GM10266 (cell line): ENCODE measurements around the gene WNT3A.

Experiments used
- DNase-seq: peaks from one replicate; pipeline ENCODE4 v3.0.0; 2012; ENCODE audit errors: extremely low spot score
- TF ChIP-seq, protein P1 (sequence below): IDR thresholded peaks from 2 replicates; pipeline ENCODE4 v1.5.1; 2012; ENCODE audit warnings: mild to moderate bottlenecking, low read depth; ENCODE audit not compliant: control insufficient read depth, insufficient read depth; ENCODE audit errors: missing control alignments

The WNT3A gene

DNA sequence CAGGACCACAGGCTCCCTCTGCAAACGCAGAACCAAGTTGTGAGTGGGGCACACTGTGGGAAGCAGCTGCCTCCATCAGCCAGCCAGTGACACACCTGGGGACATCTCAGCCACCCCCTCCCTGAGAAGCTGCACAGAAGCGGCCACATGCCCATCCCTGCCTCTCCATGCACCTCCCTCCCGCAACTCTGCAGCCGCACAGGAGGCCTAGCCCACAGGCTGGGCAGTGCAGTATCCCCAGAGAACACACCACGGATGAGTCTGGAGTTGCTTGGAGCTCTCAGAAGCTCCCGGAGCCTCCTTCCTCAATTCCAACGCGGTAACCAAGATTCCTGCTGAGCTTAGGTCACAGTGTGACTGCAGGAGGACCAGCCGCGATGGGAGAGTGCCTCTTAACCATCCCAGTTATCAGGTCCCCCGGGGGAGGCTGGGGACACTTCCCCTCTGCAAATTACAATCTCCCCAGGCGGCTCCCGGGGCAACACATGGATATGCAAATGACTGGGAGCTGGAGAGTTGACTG, 1.2 kb upstream of the WNT3A start:
- TF ChIP-seq, protein P1, sequence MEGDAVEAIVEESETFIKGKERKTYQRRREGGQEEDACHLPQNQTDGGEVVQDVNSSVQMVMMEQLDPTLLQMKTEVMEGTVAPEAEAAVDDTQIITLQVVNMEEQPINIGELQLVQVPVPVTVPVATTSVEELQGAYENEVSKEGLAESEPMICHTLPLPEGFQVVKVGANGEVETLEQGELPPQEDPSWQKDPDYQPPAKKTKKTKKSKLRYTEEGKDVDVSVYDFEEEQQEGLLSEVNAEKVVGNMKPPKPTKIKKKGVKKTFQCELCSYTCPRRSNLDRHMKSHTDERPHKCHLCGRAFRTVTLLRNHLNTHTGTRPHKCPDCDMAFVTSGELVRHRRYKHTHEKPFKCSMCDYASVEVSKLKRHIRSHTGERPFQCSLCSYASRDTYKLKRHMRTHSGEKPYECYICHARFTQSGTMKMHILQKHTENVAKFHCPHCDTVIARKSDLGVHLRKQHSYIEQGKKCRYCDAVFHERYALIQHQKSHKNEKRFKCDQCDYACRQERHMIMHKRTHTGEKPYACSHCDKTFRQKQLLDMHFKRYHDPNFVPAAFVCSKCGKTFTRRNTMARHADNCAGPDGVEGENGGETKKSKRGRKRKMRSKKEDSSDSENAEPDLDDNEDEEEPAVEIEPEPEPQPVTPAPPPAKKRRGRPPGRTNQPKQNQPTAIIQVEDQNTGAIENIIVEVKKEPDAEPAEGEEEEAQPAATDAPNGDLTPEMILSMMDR, result no peak
- no peak for DNase-seq

DNA sequence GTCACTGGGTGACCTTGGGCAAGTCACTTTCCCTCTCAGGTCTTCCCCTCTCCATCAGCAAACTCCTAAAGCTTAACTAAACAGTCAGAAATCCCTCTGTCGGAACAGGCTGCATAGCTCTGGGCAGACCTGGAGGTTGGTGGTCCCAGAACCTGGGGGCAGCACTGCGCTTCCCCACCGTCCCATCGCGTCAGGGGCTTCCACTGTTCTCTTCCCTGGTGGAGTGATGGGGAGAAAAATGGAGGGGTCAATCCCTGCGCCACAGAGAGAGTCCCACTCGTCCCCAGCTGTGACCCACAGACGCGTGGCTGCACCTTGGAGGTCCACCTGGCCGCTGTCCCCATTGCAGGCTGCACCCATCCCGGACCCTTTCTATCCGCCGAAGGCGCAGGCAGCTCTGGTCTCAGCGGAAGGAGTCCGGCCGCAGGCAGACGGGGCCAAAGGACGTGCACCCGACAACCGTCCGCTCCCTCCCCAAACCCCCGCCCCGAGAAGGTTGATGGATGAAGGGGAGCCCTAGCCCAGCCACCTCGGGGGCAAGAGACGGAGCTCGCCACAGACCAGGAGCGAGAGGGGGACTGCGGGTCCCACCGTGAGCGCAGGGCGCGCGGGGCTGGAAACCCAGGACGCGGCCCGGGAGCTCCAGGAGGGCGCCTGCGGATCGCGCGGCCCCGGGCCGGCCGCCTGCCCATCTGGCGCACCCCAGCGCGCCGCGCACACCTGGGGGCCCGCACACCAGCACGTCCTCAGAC, 588 bp upstream of the WNT3A start:
- TF ChIP-seq, protein P1, result no peak
- no peak for DNase-seq

DNA sequence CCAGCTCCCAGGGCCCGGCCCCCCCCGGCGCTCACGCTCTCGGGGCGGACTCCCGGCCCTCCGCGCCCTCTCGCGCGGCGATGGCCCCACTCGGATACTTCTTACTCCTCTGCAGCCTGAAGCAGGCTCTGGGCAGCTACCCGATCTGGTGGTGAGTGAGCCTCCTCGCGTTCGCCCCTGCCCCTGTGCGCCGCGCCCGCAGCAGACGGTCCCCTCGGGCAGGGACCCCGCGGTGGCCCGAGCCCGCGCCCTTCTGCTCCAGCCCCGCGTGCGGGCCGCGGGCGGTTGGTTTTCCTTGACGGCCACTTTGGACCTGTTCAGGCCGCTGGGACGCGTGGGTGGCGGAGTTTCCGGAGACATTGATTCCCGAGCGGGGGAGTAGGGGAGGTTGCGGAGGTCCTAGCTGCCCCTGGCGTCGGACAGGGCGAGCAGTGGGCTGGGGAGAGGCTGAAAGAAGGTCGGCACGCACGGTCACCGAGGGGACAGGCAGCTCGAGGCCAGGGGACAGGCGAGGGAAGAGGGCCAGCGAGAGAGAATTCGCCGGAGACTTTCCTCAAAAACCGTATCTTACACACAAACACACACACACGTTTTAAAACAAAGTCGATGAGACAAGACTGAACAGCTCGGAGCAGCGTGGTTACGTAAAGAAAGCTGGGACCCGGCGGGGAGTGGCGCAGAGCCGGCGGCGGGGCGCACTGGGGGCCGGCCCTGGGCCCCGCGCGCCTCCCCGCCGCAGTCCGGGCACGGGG, 427 bp downstream of the WNT3A start:
- no peak for DNase-seq
- TF ChIP-seq, protein P1, result no peak

DNA sequence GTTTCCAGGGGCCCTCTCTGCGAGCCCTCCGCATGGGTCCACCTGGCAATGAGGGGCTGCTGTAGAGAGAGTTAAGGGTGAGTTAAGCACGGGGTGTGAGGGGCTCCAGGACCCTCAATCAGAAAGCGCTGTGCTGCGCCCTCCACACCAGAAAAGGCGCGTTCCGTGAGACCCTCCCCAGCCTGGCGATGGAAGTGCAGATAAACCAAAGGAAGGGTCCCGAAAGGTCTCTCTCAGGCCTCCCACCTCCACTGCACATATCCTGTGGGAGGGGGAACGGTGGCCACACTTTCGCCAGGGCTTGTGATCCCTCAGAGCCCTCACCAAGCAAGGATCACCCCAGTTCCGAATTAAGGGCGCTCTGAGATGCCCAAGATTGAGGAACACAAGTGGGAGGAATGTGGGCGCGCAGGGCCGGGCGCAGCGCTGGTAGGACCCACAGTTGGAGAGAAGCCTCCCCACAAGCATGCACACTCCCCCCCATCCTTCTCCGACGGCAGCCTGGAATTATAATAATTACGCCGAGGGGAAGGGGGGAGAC, 1.1 kb downstream of the WNT3A start:
- TF ChIP-seq, protein P1, result no peak
- no peak for DNase-seq

DNA sequence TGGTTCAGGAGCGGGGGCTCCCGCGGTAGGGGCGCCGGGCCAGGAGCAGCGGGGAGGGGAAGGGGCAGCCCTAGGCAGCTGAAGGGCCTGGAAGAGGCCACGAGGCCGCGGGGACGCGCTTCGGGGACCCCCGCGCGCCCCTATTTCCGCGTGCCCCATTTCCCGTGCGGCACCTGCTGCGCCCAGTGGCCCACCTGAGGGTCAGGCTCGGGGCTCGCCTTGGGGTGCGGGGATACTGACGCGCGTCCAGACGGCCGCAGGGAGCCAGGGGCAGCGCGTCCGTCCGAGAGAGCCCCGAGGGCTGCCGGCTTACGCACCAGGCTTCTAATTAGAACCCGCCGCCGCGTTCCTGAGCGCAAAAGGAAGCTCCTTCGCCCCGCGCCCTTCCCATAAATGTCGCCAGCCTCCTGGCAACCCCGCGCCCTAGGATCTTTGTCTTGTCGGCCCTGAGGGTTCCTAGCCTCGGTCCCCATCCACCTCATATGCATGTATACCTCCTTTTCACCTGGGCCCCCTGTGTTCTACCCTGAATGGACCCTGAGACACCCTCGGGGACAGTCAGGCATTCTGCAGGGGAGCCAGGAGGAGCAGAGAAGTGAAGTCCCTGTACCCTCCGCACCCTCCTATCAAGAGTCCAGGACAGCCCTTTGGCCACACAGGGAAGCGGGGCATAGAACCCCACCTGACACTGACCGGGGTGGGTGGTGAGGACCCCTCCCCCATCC, 1.8 kb downstream of the WNT3A start:
- TF ChIP-seq, protein P1, result no peak
- no peak for DNase-seq

DNA sequence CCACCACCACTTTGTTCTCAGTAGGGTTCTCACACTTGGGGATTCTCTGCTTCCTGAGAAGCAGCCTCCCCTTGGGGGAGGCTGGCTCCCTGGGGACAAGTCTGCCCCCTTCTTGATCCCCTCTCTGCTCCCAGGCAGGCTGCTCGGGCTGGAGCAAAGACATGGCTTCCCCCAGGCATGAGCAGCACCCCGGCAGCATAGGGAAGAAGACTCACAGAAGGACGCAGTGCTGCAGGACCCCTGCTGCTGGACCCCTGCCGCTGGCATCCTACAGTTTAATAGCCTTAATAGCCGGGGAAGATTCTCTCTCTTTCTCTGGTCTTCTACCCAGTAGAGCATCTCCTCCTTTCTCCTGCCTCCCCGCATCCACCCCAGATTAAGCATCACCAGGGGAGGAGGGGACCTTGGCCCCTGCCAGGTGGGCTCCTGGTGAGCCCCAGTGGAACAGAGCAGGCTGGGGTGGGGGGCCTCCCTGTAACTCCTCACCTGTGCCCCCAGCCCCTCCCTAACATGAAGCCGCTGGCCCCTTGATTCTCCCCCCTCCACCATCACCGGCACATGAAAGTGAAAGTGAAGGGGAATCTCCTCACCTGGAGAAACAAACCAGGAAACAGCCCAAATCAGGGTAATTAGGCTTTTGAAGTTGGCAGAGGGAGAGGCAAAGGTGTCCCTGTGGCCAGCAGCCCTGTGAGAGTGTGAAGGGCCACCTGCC, 2.5 kb downstream of the WNT3A start:
- TF ChIP-seq, protein P1, result no peak
- DNase-seq, result no peak
